Keratinocyte (primary cell): ENCODE data around the gene DEPDC5.

ENCODE experiments used
- EZH2 ChIP-seq: IDR thresholded peaks from one replicate; pipeline ENCODE4 v1.6.1; 2012; ENCODE audit warnings: inconsistent platforms, mild to moderate bottlenecking, low read length, moderate library complexity
- TF ChIP-seq, protein P1 (sequence below), 3 experiments: IDR thresholded peaks in 1 of 3; conservative IDR thresholded peaks in 1 of 3; optimal IDR thresholded peaks in 1 of 3; 2 replicates in 2 of 3; 3 replicates in 1 of 3; pipeline versions ENCODE3 to v1.5.1; 2011; ENCODE audit warnings: low read length in 3 of 3, mild to moderate bottlenecking in 3 of 3, moderate library complexity in 2 of 3, control low read depth in 1 of 3, inconsistent platforms in 1 of 3; ENCODE audit not compliant: insufficient read depth in 2 of 3; ENCODE audit errors: extremely low read depth in 1 of 3

DNA sequence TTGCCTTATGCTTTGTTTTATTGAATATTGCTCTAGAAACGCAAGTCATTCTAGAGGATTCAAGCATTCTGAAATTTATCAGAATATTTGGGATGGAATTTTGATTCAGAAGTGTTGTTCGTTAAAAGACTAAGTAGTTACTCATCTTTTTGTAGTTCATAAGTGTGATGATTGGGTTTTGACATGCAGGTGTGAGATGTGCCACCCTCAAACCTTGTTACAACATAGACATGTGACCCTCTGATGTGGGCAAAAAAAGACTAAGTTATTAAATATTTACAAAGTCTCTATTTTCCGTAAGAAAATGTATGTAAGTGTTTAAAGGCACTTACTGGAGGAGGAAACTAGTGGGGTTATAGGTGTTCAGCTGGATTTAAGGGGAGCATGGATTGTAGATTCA, 199.4 kb downstream of the DEPDC5 start:
- TF ChIP-seq, protein P1, sequence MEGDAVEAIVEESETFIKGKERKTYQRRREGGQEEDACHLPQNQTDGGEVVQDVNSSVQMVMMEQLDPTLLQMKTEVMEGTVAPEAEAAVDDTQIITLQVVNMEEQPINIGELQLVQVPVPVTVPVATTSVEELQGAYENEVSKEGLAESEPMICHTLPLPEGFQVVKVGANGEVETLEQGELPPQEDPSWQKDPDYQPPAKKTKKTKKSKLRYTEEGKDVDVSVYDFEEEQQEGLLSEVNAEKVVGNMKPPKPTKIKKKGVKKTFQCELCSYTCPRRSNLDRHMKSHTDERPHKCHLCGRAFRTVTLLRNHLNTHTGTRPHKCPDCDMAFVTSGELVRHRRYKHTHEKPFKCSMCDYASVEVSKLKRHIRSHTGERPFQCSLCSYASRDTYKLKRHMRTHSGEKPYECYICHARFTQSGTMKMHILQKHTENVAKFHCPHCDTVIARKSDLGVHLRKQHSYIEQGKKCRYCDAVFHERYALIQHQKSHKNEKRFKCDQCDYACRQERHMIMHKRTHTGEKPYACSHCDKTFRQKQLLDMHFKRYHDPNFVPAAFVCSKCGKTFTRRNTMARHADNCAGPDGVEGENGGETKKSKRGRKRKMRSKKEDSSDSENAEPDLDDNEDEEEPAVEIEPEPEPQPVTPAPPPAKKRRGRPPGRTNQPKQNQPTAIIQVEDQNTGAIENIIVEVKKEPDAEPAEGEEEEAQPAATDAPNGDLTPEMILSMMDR (optimal IDR thresholded peaks at IDR 0.05 in 1 of 3, IDR thresholded peaks at IDR 0.05 in 1 of 3, conservative IDR thresholded peaks at IDR 0.05 in 1 of 3; ENCODE audit: extremely low read depth in 1 of 3, insufficient read depth in 2 of 3, low read length in 3 of 3): no peak
- no peak for TF ChIP-seq EZH2
